Adrenal gland (tissue), 12 donors: ENCODE results near the gene NRAP. TPM values are rescaled to one million over a fixed set of nuclear protein-coding genes. Genes with fewer than 3 reads are reported as not detected.

Source experiments
- DNase-seq, 7 donors: peaks; one replicate each; pipeline ENCODE4 v3.0.0-alpha.2; 2019 to 2020
- H3K27ac ChIP-seq, 5 donors: fragments of 200-600 bp; sonication (generic) in 4 of 5; 1 replicate in 3 of 5; 2 replicates in 2 of 5; pipeline versions ENCODE4 v1.5.1 to v1.8.0; 2016 to 2020; ENCODE audit warnings: mild to moderate bottlenecking in 1 of 5
- H3K27me3 ChIP-seq: fragments of 200-600 bp; 2 replicates; pipeline ENCODE4 v1.8.0; 2021
- H3K36me3 ChIP-seq, 2 donors: fragments of 200-600 bp; replicated peaks in 1 of 2; 1 replicate in 1 of 2; 2 replicates in 1 of 2; pipeline versions ENCODE4 v1.5.1 to v1.8.0; 2018 to 2022
- H3K4me1 ChIP-seq, 2 donors: fragments of 200-600 bp; replicated peaks in 1 of 2; 1 replicate in 1 of 2; 2 replicates in 1 of 2; pipeline versions ENCODE4 v1.5.1 to v1.8.0; 2018 to 2021
- H3K4me3 ChIP-seq, 4 donors: fragments of 200-600 bp; sonication (generic) in 3 of 4; one replicate each; pipeline ENCODE4 v1.5.1; 2016 to 2018
- H3K9me3 ChIP-seq, 3 donors: fragments of 200-600 bp; sonication (generic) in 1 of 3; replicated peaks in 1 of 3; 1 replicate in 2 of 3; 2 replicates in 1 of 3; pipeline versions ENCODE4 v1.5.1 to v1.8.0; 2016 to 2021
- POLR2A ChIP-seq, 2 donors: fragments of 450-650 bp; IDR thresholded peaks; one replicate each; pipeline ENCODE4 v1.6.1; 2017; ENCODE audit warnings: antibody characterized with exemption in 2 of 2, mild to moderate bottlenecking in 2 of 2, moderate library complexity in 1 of 2
- WGBS, 4 donors: extraction: QIAGEN DNeasy Blood & Tissue Kit in 2 of 4; methylation state at CpG; one replicate each; pipeline versions ENCODE4 v1.1.5 to v1.1.7; 2013 to 2017; 5-methylcytosine and 5-hydroxymethylcytosine counted together
- intact Hi-C, 2 donors: fragments of 100-400 bp; cut with DNase I; formaldehyde crosslinking; loops; one replicate each; pipeline versions ENCODE4 v1.14.1 to v1.15.0; 2022 to 2023
- polyA plus RNA-seq, 3 donors: library from polyadenylated mRNA; stranded (reverse); fragments of 200-250 nt in 2 of 3; fragments of 350-450 nt in 1 of 3; fragmentation: Illumina TruSeq in 1 of 3; extraction: RNeasy Lipid Tissue Mini Kit (QIAGEN cat#74804) in 1 of 3; gene quantifications; one replicate each; pipeline ENCODE4 v1.2.3, GENCODE V29; 2013 to 2014
- total RNA-seq, 9 donors: library from RNA; depleted of rRNA in 4 of 9; stranded (reverse); fragments of >200 nt in 4 of 9; fragments of 120-200 nt in 1 of 9; fragmentation: NEBNext Ultra II Directional in 1 of 9; extraction: Animal tissue kit (Norgen Biotek cat#: 25700) in 1 of 9; gene quantifications; one replicate each; pipeline versions ENCODE4 v1.1.0 to v1.2.4, GENCODE V29; 2013 to 2023
- TF ChIP-seq, protein P1 (sequence below), 6 experiments: fragments of 450-650 bp in 4 of 6; fragments of 200-600 bp in 2 of 6; sonication (generic) in 1 of 6; IDR thresholded peaks; 1 replicate in 5 of 6; 2 replicates in 1 of 6; pipeline versions ENCODE4 v1.5.1 to v1.8.0; 2016 to 2021; ENCODE audit warnings: antibody characterized with exemption in 6 of 6, mild to moderate bottlenecking in 2 of 6, moderate library complexity in 1 of 6
- donor health status: healthy with polysubstance abuse.
- donor health status: Bipolar disorder and iron deficiency.
- donor health status: DM: yes; HTN: yes; CAD: no.
- donor health status: DM: no; HTN: no; CAD: no.
- donor health status: DM: no; HTN: no; CAD: no.
- donor health status: DM: yes; HTN: yes; CAD: no.

NRAP gene
- total and polyA plus RNA-seq, 12 donors, result 0.03 to 2.0 (median 0.09) TPM; not detected in 8

DNA sequence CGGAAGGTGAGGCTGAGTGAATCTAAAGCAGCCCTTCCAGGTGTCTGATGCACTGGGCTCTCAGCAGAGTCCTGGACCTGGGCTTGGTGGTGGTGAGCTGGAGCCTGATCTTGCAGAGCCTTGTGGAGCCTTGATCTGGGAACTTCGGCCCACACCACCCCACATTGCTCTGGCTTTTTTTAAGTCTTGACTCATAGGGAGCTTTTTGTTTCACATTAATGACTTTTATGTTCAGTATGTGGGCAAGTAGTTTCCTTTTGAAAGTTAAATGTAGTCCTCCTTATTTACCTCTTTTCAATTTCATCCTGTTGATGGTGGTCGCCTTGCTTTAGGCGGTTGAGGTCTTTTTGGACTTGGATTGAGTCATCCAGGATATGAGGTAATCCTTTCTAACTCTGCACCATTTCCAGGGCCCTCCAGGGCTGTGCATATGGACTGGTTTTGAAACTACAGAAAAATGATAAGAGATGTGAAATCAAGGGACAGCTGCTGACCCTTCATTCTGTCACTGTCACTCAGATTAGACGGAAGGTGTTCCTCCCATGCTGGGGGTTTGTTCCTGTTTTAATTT is 2.9 kb upstream of the NRAP start:
- no peaks in the 10 kb centered on the region for H3K9me3 ChIP-seq
- no peaks in the 10 kb centered on the region for H3K27me3 ChIP-seq
- no peaks in the 10 kb centered on the region for H3K4me1 ChIP-seq
- WGBS, 4 donors, result 43 to 79% (median 60%) methylated on average over 4 to 5 of the region's 5 CpGs
- intact Hi-C loops, result no loop called here
- no peaks in the 10 kb centered on the region for H3K36me3 ChIP-seq
- no peak overlapping the region for H3K4me3 ChIP-seq
- no peak overlapping the region for H3K27ac ChIP-seq
- no peak for DNase-seq
- TF ChIP-seq, protein P1, sequence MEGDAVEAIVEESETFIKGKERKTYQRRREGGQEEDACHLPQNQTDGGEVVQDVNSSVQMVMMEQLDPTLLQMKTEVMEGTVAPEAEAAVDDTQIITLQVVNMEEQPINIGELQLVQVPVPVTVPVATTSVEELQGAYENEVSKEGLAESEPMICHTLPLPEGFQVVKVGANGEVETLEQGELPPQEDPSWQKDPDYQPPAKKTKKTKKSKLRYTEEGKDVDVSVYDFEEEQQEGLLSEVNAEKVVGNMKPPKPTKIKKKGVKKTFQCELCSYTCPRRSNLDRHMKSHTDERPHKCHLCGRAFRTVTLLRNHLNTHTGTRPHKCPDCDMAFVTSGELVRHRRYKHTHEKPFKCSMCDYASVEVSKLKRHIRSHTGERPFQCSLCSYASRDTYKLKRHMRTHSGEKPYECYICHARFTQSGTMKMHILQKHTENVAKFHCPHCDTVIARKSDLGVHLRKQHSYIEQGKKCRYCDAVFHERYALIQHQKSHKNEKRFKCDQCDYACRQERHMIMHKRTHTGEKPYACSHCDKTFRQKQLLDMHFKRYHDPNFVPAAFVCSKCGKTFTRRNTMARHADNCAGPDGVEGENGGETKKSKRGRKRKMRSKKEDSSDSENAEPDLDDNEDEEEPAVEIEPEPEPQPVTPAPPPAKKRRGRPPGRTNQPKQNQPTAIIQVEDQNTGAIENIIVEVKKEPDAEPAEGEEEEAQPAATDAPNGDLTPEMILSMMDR (IDR thresholded peaks at IDR 0.05), result no peak
- no peak for TF ChIP-seq POLR2A (IDR thresholded peaks at IDR 0.05)

DNA sequence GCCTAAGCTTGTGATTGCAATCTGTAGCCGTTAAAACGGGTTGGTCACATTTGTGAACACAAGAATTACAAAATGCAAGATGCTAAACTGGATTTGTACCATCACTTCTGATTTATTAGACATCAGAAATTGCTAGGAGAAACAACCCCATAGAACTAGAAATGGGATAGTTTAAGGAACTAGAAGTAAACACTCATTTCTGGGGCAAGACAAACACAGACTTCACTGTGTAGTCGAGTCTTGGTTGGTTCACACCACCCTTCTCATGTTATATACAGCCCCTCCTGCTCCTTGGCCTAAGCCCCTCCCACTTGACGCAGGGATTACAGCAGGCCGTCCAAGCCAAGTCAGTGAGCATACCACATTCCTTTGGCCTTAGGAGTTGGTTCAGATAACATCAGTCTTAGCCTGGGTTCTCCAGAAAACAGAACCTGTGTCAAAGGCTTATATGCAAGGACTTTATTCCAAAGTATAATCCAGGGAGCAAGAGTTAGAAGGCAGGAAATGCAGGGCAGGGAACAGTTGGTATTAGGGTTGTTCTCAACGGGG is 2.0 kb upstream of the NRAP start:
- Histone ChIP-seq H3K27me3 (no peaks in the 10 kb centered on the region), H3K27ac (no peak overlapping the region), H3K4me3 (no peak overlapping the region), H3K9me3 (no peaks in the 10 kb centered on the region), H3K36me3 (no peaks in the 10 kb centered on the region), H3K4me1 (no peaks in the 10 kb centered on the region)
- TF ChIP-seq, protein P1 (IDR thresholded peaks at IDR 0.05), result no peak
- TF ChIP-seq POLR2A (IDR thresholded peaks at IDR 0.05), result no peak
- 58 to 69% (median 67%) methylated on average over 6 of the region's 6 CpGs for WGBS, 4 donors
- intact Hi-C loops, result no loop called here
- DNase-seq, result peak in 1 of 7 donors; percentile 11

DNA sequence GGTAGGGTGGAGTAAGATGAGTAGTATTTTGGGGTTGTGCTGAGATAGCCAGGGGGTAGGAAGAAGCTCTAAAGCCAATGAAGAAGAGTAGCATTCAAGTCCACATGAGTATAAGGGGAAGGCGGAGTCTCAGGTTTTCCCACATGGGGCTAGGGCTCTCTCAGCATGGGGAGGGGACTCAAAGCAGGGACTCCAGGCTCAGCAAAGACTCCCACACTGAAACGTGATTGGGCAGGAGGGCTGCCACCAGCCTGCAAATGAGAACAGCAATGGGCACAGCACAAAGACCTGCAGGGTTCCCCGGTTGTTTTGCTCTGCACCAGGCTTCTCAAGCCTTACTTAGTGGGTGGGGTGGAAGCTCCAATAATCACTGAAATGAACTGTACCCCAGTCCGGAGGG is 1.5 kb upstream of the NRAP start:
- 66 to 82% (median 76%) methylated on average over 2 to 4 of the region's 4 CpGs for WGBS, 4 donors
- intact Hi-C loops, result no loop called here
- Histone ChIP-seq H3K4me1 (no peaks in the 10 kb centered on the region), H3K27ac (no peak overlapping the region), H3K9me3 (no peaks in the 10 kb centered on the region), H3K27me3 (no peaks in the 10 kb centered on the region), H3K36me3 (no peaks in the 10 kb centered on the region), H3K4me3 (no peak overlapping the region)
- TF ChIP-seq POLR2A (IDR thresholded peaks at IDR 0.05), result no peak
- TF ChIP-seq, protein P1 (IDR thresholded peaks at IDR 0.05), result no peak
- DNase-seq, result no peak

DNA sequence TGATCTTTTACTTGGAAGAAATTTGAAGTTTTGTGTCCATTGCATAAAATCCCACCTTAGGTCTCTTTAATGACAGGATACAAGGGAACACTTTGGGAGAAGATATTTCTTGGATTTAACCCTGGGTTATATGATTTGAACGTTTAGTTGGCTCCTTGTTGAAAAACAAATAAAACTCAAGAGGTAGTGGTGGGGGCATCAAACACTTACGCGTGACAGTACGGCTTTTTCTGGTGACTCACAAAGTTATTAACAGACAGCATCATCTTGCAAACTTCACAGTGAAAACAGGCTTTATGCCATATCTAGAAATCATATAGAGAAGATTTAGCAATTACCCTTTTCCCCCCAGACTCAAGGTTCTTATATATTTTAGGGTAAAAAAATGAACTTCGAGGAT is 699 bp downstream of the NRAP start:
- intact Hi-C loops, result no loop called here
- DNase-seq, result no peak
- Histone ChIP-seq H3K27me3 (peaks cover 5% of the 10 kb centered on the region), H3K9me3 (no peaks in the 10 kb centered on the region), H3K36me3 (no peaks in the 10 kb centered on the region), H3K4me3 (no peak overlapping the region), H3K4me1 (no peaks in the 10 kb centered on the region), H3K27ac (no peak overlapping the region)
- 71 to 79% (median 76%) methylated on average over 5 of the region's 5 CpGs for WGBS, 4 donors
- no peak for TF ChIP-seq POLR2A (IDR thresholded peaks at IDR 0.05)
- TF ChIP-seq, protein P1 (IDR thresholded peaks at IDR 0.05), result no peak
